ENCODE data around the gene ACOT7.

Gene ACOT7

DNA sequence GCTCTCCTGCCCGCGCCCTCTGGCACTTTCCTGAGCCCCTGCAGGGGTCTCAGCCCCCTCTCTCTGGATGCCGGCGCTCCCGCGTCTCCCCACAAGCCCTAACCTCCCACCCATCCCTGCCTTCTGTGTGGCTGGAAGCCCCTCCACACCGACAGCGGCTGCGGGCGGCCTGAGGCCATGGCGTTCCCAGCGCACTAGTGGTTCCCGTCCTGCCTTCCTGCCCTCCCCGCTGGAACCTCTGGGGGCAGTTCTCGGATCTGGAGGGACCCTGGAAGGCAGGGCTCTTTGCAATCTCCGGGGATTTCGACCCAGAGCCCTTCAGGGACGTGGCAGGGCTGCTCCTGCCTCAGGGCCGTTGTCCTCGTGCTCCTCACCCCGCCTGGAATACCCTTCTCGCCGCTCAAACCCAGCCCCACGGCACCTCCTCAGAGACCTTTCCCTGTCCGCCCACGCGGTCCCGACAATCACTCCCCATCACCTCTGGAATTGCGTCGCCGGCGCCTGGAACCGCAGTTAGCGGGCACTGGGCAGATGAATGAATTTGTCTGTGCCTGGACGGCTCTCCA, 30.5 kb upstream of the ACOT7 start:
- DNase-seq, result peak; percentile 36

DNA sequence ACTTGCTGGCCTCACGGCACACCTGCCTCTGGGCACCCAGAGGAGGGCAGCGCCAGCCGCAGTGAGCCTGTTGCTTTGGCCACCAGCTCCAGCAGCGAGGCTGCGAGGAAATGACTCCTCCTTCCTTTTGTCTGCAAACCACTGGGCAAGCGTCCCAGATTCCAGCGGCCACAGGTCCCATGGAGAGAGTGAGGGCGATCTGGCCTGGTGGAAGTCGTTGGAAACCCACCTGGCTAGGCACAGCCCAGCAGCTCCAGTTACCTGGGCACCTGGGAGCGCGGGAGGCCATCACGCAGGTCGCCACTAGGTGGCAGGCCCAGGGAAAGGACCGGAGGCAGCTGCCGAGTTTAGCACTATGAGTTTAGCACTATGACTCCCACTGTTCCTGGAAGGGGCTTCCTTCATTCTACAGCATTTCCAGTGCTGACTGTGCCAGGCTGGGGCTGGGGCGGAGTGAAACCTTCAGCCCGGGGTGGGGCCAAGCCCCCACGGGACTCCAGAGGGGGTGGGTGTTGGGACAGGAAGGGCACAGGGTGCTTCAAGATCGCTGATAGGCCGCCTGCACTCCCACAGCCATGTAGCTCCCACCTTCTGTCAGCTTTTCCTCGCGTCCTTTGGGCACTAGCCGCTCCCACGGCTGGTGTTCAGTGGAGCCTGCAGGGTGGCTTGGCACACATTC, 29.9 kb upstream of the ACOT7 start:
- peak; percentile 74 for DNase-seq

DNA sequence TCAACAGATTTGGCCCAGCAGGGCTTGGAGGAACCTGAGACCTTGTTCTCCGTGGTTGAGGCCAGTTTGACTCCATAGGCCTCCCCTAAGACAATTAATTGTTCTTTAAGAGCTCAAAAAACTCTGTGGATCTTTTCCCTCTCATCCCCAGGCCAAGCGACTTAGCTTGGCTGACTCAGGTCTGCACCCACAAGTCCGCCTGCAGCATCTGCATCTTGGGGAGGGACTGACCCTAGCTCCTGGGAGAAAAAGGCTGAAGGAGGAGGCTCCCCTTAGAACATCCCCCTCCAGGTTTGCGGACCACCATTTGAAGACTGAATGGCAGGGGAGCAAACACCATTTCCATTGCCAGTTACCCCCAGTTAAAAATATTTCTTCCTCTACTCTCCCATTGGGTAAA, 27.7 kb upstream of the ACOT7 start:
- no peak for DNase-seq

DNA sequence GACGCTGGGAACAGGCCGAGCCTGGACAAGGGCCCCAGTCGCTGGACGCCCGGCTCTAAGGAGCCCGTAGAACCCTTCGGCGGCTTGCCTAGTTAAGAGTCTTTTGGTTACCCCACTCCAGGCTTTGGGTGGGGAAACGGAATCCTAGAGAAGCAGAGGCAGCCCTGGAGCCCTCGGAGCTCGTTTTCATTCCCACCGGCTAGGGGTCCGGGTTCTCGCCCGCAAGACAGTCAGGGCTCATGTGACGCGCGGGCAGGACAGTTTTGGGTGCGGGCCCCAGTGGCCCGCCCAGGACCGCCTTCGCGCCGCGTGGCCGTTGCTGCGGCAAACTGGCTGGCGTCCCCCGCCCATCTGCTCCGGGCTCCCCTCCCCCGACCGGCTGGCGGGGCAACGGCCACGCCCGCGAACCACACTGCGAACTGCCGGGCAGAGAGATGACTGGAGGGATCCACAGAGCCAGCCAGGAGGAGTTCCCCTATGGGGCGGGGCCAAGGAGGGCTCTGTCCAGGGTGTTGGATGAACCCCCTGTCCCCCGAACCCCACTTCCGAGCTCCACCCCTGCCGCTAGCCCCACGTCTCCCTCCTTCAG, 27.0 kb upstream of the ACOT7 start:
- peak; percentile 81 for DNase-seq

DNA sequence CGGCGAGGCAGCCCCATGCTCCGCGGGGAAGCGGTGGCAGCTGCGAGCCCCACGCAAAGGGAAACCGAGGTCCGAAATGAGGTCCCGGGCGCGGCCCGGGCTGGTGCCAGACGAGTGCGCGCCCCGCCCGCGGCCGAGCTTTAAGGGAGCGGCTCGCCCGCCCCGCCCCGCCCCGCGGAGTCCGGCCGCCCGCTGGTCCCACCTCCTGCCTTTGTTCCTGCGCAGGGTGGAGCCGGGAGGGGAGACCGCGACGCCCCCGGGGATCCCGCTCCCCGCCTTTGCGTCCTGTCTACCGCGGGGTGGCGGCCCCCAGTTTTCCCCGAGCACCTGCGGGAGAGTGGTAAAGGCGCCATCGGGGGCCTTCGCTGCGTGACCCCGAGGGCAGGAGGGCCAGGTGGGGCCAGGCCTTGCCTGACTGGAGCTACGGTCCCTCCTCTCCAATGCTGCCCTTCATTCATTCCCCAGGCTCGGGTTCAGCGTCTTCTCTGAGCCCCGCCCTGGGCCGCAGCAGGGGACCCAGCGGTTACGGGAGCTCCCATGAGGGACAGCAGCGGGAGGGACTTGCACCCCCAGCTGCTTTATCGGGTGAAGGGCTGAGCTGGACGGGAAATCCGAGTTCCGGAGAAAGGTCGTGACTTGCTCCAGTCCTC, 26.4 kb upstream of the ACOT7 start, which contains the start of gene HES2:
Gene HES2 (minus strand): TSS at position 116 of the 650 bp plus-strand sequence. CDS start 99 bp downstream, at position 17.
- no peak for DNase-seq

DNA sequence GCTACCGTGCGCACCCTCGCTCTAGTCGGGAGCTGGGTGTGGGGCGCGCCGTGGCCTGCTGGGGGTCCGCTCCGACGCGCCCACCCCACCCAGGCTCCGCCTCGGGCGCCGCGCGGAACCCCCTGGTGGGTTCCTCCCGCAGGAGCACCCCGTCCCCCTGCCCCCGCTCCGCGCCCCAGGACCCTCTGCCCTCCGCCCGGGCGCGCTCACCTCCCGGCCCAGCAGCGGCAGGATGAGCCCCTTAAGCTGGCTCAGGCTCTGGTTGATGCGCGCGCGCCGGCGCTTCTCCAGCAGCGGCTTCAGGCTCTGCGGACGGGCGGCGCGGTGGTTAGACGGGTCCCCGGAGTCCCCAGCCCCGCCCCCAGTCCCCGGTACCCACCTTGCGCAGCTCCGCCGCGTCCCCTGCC, 25.8 kb upstream of the ACOT7 start:
- no peak for DNase-seq

DNA sequence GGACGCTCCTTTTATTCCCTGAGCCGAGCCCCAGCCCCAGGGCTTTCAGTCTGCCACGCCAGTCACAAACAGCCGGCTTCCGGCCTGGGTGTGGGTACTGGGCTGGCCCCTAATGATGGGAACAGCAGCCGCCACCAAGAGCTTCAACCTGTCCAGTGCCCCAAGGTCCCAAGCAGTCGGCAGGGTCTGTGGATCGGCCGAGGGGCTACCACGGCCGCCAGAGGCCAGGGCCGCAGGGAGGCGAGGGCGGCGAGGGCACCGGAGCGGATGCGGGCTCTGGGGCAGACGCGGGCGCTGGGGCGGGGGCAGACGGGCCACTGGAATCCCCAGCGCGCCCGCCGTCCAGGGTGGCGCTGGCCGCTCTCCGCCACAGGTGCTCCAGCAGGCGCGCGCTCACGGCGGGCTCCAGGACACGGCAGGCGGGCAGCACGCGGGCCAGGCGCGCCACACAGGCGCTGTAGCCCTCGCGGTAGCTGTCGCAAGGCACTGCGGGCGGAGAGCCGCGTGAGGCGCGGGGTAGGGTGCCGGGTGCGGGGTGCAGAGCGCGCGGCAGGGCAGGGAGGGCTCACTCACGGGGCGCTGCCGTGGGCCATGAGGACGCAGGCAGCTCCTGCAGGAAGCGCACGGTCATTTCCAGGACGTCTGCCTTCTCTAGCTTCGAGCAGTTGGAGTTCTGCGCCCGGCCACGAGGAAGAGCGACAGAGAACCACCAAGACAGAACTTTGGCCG, 25.3 kb upstream of the ACOT7 start:
- DNase-seq, result no peak

DNA sequence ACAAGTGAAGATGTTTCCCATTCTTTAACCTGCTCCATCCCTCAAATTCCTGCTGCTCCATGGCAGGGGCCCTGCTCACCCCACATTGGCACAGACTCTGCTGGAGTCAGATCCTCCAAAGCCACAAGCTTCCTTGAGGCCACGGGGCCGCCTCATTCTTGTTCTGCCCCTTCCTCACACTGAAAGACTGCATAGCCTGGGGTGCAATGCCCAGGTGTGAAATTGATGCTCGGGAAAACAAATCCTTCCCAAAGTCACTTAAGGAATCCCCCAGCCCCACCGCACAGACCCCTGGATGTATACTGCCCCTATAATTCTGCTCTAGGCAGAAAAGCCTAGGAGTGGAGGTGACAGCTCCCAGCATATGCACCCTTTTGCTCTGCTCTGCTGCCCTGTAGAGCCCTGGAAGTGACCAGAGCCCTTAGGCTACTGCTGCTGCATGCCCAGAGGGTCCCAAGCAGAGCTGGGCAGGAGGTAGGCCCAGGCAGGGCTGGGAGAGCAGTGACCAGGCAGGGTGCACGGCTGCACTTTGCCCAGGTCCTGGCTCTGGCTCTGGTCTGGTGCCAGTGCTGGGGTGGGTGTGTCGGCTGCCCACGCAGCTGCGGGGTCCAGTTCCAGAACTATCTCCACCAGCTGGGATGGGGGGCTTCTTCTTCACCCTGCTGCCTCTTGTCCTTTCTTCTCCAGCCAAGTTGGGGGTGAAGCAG, 24.5 kb upstream of the ACOT7 start:
- DNase-seq, result no peak

DNA sequence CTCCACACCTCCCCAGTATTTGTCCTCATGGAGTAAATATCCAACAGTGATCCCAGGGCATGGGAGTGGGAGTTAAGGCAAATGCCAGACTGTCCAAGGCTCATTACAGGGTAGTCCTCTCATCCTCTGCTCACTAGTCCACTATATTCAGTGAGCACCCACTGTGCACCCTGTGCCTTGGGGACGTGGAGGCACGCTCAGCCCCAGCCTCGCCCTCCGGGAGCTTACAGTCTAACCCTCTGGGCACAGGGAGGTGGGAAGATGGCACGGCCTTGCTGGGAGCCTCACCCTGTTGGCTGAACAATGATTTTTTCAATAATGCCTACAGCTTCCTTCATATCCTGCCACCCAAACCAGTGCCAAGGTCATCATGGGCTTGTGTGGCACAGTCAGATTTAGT, 23.3 kb upstream of the ACOT7 start:
- DNase-seq, result no peak

DNA sequence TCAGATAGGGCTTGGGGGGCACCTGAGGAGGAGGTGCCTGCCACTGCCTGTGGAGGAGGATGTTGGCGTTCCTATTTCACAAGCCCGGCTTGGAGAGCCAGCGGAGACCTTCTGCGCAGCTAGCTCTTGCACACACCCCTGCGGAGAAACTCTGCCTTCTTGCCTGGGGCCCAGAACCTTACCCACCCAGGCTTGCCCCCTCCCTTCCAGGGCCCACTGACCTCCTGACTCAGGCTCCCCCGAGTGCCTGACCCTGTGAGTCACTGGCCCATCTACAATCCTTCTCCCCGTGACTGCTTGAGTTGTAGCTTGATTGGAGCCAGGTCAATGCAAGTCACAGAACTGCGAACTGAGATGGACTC, 22.7 kb upstream of the ACOT7 start:
- DNase-seq, result no peak

DNA sequence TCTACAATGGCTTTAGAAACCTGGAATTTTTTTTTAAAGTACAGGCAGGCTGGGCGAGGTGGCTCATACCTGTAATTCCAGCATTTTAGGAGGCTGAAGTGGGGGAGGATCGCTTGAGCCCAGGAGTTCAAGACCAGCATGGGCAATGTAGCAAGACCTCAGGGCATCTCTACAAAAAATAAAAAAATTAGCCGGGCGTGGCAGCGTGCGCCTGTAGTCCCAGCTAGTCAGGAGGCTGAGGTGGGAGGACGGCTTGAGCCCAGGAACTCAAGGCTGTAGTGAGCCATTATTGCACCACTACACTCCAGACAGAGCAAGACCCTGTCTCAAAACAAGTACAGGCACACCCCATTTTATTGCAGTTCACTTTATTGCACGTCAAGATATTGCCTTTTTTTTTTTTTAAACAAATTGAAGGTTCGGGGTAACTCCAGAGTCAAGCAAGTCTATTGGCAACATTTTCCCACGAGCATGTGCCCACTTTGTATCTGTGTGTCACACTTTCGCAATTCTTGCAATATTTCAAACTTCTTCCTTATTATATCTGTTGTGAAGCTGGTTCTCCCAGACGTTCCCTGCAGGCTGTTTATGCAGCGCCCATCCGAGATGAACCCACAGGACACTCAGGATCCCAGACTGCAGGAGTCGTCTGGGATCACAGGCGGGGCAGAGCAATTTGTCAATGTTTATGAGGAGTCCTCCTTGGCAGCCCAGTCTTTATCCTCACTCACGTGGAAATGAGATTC, 21.5 kb upstream of the ACOT7 start:
- no peak for DNase-seq

DNA sequence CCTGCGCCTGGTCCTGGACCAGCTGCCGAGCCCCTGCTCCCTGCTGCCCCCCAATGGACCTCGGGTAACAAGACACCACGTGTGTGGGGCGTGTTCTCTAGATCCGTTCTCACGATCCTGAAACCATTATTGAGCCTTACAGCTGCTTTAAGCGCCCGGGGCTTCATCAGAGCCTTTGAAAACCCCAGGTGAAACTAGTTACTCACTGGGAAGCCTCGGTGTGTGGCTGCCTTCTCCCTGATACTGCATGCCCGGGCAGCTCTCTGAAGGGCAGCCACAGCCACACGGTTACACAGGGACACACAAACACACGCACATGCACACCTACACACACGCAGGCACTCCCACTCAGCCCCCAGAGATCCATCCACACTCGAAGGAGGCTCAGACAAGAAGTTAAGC, 20.9 kb upstream of the ACOT7 start:
- peak; percentile 64 for DNase-seq

DNA sequence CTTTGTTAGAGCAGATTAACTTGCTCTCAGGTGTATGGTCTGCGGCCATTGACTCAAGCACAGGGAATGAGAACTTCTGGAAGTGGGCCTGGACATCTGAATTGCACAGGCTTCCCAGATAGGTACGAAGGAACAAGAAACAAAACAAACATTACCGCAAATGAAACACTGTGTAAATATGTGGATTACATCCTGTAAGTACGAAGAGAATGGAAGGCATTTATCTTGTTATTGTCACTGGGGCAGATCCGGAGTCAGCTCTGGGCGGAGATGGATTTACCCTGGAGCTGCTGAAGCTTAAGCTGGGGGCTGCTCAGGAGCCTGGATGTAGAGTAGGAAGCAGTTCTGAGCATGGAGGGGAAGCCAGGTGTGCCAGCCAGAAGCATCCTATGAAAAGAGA, 19.3 kb upstream of the ACOT7 start:
- DNase-seq, result no peak

DNA sequence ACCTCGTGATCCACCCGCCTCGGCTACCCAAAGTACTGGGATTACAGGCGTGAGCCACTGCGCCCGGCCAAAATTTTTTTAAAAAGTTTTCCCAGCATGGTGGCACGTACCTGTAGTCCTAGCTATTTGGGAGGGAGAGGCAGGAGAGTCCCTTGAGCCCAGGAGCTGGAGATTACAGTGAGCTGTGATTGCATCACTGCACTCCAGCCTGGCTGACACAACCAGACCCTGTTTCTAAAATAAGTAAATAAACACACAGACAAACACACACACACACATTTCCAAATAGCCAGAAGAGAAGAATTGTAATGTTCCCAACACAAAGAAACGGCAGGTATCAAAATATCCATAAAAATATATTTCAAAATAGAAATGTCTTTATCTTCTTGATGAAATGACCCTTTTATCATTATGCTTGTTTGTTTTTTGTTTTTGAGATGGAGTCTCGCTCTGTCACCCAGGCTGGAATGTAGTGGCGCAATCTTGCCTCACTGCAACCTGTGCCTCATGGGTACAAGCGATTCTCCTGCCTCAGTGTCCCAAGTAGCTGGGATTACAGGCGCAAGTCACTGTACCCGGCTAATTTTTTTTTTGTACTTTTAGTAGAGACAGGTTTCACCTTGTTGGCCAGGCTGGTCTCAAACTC, 16.8 kb upstream of the ACOT7 start:
- no peak for DNase-seq

DNA sequence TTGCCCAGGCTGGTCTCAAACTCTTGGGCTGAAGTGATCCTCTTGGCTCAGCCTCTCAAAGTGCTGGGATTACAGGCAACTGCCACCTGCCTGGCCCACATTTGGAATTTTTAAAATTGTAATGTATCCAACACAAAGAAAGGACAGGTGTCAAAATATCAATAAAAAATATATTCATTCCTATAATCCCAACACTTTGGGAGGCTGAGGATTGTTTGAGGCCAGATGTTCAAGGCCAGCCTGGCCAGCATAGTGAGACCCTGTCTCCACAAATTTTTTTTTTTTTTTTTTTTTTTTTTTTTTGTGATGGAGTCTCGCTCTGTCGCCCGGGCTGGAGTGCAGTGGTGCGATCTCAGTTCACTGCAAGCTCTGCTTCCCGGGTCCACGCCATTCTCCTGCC, 16.2 kb upstream of the ACOT7 start:
- no peak for DNase-seq

DNA sequence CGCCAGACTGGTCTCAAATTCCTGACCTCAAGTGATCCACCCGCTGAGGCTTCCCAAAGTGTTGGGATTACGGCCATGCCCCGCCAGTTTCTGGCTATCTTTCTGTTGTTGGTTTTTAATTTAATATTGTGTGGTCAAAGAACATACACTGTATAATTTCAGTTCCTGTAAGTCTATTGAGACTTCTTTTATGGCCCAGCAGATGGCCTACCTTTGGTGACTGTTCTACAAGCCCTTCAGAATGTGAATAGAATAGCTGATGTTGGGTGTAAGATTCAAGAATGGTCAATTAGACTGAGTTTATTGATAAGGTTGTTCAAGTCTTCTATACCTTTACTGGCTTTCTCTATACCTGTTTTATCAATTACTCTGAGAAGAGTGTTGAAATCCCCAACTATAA, 15.5 kb upstream of the ACOT7 start:
- peak; percentile 38 for DNase-seq

DNA sequence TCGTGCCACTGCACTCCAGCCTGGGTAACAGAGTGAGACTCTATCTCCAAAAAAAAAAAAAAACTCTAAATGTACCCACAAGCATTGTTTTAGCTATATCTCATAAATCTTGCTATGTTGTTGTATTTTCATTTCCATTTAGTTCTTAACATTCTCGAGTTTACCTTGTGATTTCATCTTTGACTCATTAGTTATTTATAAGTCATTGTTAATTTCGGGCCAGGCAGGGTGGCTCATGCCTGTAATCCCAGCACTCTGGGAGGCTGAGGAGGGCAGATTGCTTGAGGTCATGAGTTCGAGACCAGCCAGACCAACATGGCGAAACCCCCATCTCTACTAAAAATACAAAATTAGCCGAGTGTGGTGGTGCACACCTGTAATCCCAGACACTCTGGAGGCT, 14.5 kb upstream of the ACOT7 start:
- no peak for DNase-seq

DNA sequence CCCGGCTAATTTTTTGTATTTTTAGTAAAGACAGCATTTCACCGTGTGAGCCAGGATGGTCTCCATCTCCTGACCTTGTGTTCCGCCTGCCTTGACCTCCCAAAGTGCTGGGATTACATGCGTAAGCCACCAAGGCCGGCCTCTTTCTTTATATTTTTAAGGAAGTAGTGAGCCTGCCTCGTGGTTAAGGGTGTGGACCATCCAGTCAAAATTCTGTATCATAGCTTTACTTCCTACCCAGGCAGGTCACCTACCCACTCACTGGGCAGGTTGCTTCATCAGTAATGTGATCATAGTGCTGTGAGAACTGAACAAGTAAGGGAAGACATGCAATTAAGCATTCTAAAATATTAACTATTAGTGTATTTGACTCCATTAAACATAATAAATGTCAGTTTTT, 8.1 kb upstream of the ACOT7 start:
- peak; percentile 65 for DNase-seq

DNA sequence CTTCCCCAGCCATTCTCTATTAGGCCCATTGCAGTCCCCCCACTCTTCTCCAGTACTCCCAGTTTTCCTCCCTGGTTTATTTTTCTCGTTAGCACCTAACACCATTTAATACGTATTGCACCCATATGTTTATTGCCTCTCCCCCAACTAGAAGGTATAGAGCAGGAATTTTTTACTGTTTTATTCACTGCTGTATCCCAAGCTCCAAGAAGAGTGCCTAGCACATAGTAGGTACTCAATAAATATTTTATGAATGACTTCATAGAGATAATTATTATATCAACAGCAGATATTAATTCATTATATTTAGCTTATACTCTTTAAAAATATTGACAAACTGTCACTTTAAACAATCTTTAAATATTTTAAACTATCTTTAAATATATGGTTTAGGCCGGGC, 5.7 kb upstream of the ACOT7 start:
- DNase-seq, result no peak

DNA sequence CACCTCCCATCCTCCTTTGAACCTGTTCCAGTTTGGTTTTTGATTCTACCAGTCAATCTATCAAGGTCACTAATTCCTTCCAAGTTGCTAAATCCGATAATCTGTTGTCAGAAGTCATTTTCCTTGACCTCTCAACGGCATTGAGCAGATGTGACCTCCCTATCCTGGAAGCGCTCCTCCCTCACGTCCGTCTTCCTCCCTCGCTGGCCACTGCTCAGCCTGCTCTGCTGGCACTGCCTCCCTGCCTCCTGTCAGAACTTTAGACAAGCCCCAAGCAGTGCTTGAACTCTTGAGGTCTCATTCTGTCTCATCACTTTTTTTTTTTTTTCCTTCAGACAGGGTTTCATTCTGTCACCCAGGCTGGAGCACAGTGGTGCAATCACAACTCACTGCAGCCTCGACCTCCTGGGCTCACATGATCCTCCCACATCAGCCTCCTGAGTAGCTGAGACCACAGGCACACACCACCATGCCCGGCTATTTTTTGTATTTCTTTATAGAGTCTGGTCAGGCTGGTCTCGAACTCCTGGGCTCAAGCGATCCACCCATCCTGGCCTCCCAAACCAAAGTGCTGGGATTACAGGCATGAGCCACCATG, 4.4 kb upstream of the ACOT7 start:
- no peak for DNase-seq

DNA sequence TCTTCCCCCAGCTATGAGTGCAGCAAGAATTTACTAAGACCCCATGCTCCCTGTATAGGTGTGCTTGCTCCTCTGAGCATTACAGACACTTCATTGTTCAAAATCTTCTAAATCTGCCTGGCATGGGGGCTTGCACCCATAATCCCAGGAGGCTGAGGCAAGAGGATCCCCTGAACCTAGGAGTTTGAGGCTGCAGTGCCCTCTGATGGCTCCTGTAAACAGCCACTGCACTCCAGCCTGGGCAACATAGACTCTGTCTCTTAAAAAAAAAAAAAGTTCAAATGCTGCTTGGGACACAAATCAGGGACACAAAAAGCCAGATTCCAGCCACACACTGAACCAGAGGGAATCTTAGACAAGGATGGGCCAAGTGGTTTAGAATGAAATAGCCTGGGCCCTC, 3.4 kb upstream of the ACOT7 start:
- DNase-seq, result peak; percentile 22

All from OCI-M1 (cell line).